ENCODE measurements around the gene ABITRAM.

DNA sequence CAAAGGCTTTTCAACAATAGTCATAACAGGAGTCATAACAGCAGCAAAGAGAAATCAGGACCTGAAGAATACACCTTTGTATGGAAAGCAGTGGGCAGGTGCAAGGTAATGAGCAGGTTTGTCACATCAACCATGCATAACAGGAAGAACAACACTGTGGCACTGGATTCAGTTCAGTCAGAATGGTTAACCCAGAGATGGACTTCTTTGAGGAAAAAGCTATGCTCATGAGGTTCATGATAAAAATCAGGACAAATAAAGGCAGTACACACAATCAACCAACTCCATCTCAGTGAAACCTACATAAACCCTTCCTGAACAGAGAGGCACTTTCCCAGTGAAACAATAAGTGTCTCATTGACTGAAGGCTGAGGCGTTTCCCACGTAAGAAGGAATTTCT lies 27.0 kb downstream of the ABITRAM start:
- TF ChIP-seq CTCF (IDR thresholded peaks at IDR 0.05) (no peak), POLR2A (IDR thresholded peaks at IDR 0.05) (no peak)
